H1 (cell line): Measurements from ENCODE around the gene BORCS6. TPM values are rescaled to one million over a fixed set of nuclear protein-coding genes. Genes with fewer than 3 reads are reported as not detected.

Experiments used
- CTCF ChIA-PET: fragments of 300-600 bp; sonication (Branson Sonifier 250); formaldehyde crosslinking; loops from one replicate; lab custom pipeline; 2021; ENCODE audit not compliant: partially characterized antibody; lab: Charles Lee
- POLR2A ChIA-PET: fragments of 300-600 bp; sonication (Branson Sonifier 250); formaldehyde crosslinking; loops from one replicate; lab custom pipeline; 2021; ENCODE audit warnings: inconsistent platforms; ENCODE audit not compliant: partially characterized antibody; lab: Charles Lee
- DNase-seq, 2 experiments: peaks; one replicate each; pipeline versions ENCODE4 v3.0.0 to v3.0.0-alpha.2; 2010 to 2022; ENCODE audit warnings: low spot score in 2 of 2, low read depth in 1 of 2, mixed read lengths in 1 of 2
- FAIRE-seq: peaks from 2 replicates; lab custom pipeline; 2011; peaks lifted over from hg19 to GRCh38; lab: Jason Lieb, UNC
- H2AFZ ChIP-seq: 2 replicates; pipeline ENCODE4 v1.8.1; 2012; ENCODE audit warnings: low read length, inconsistent platforms
- H2AK5ac ChIP-seq: 2 replicates; pipeline ENCODE4 v1.6.1; 2013; ENCODE audit warnings: low read depth, low read length
- H2BK120ac ChIP-seq: replicated peaks from 2 replicates; pipeline ENCODE3; 2013; ENCODE audit warnings: low read depth, low read length, inconsistent platforms
- H2BK12ac ChIP-seq: 2 replicates; pipeline ENCODE4 v1.6.1; 2013; ENCODE audit warnings: low read depth, low read length
- H2BK15ac ChIP-seq: 2 replicates; pipeline ENCODE4 v1.6.1; 2013; ENCODE audit warnings: low read length
- H2BK20ac ChIP-seq: 2 replicates; pipeline ENCODE4 v1.6.1; 2013; ENCODE audit warnings: low read length
- H2BK5ac ChIP-seq: 2 replicates; pipeline ENCODE4 v1.6.1; 2013; ENCODE audit warnings: low read depth, low read length
- H3K14ac ChIP-seq: 2 replicates; pipeline ENCODE4 v1.6.1; 2013; ENCODE audit warnings: inconsistent platforms; ENCODE audit not compliant: insufficient read length
- H3K18ac ChIP-seq: 2 replicates; pipeline ENCODE4 v1.6.1; 2013; ENCODE audit warnings: low read length; ENCODE audit errors: extremely low read depth
- H3K23ac ChIP-seq: 2 replicates; pipeline ENCODE4 v1.6.1; 2013; ENCODE audit warnings: inconsistent platforms; ENCODE audit not compliant: insufficient read length
- H3K23me2 ChIP-seq: 2 replicates; pipeline ENCODE4 v1.6.1; 2013; ENCODE audit warnings: low read depth, low read length
- H3K27ac ChIP-seq: 2 replicates; pipeline ENCODE4 v1.6.1; 2011; ENCODE audit warnings: low read depth, low read length, inconsistent platforms
- H3K27me3 ChIP-seq, 4 experiments: replicated peaks in 1 of 4; 1 replicate in 1 of 4; 2 replicates in 3 of 4; pipeline versions ENCODE4 v1.6.1 to v1.8.1; 2011 to 2013; ENCODE audit warnings: low read length in 3 of 4, mild to moderate bottlenecking in 3 of 4, inconsistent platforms in 2 of 4, mixed read lengths in 2 of 4, moderate library complexity in 1 of 4; ENCODE audit not compliant: control insufficient read depth in 3 of 4, insufficient read depth in 3 of 4; ENCODE audit errors: extremely low read depth in 1 of 4
- H3K36me3 ChIP-seq, 4 experiments: 2 replicates each; pipeline versions ENCODE4 v1.6.1 to v1.8.1; 2011 to 2013; ENCODE audit warnings: mild to moderate bottlenecking in 4 of 4, low read length in 3 of 4, moderate library complexity in 2 of 4, control low read depth in 1 of 4, inconsistent platforms in 1 of 4; ENCODE audit not compliant: insufficient read depth in 4 of 4, control insufficient read depth in 2 of 4
- H3K4ac ChIP-seq: replicated peaks from 2 replicates; pipeline ENCODE3; 2013; ENCODE audit warnings: low read length, low read depth, mixed read lengths, inconsistent platforms; ENCODE audit not compliant: insufficient read length
- H3K4me1 ChIP-seq, 4 experiments: replicated peaks in 1 of 4; 1 replicate in 1 of 4; 2 replicates in 3 of 4; pipeline versions ENCODE4 v1.6.1 to v1.8.1; 2011 to 2013; ENCODE audit warnings: low read length in 3 of 4, inconsistent platforms in 2 of 4, mixed read lengths in 1 of 4; ENCODE audit not compliant: insufficient read depth in 4 of 4, control insufficient read depth in 3 of 4
- H3K4me2 ChIP-seq, 2 experiments: 2 replicates each; pipeline versions ENCODE4 v1.6.1 to v1.8.1; 2011 to 2013; ENCODE audit warnings: low read depth in 2 of 2, low read length in 2 of 2, control low read depth in 1 of 2, inconsistent platforms in 1 of 2, mild to moderate bottlenecking in 1 of 2; ENCODE audit not compliant: insufficient read depth in 1 of 2
- H3K4me3 ChIP-seq, 4 experiments: fragments of 200-600, 300-600 bp in 1 of 4; sonication (generic), shearing (Covaris generic), sonication (Bioruptor Twin) in 1 of 4; 2 replicates each; pipeline versions ENCODE4 v1.5.1 to v1.8.1; 2011 to 2016; ENCODE audit warnings: low read length in 4 of 4, low read depth in 3 of 4, control low read depth in 2 of 4, inconsistent platforms in 2 of 4, mild to moderate bottlenecking in 2 of 4, mixed read lengths in 1 of 4, moderate library complexity in 1 of 4; ENCODE audit not compliant: insufficient read depth in 2 of 4; ENCODE audit errors: extremely low read depth in 1 of 4
- H3K56ac ChIP-seq: replicated peaks from 2 replicates; pipeline ENCODE3; 2013; ENCODE audit warnings: low read depth, mild to moderate bottlenecking, mixed read lengths, low read length, inconsistent platforms; ENCODE audit not compliant: insufficient read length
- H3K79me1 ChIP-seq: 2 replicates; pipeline ENCODE4 v1.6.1; 2013; ENCODE audit warnings: low read depth, low read length, control low read depth
- H3K79me2 ChIP-seq, 2 experiments: 2 replicates each; pipeline versions ENCODE4 v1.6.1 to v1.8.1; 2012 to 2013; ENCODE audit warnings: low read length in 2 of 2, mild to moderate bottlenecking in 2 of 2, inconsistent platforms in 1 of 2; ENCODE audit not compliant: insufficient read depth in 2 of 2, control insufficient read depth in 1 of 2
- H3K9ac ChIP-seq, 4 experiments: replicated peaks in 1 of 4; 1 replicate in 1 of 4; 2 replicates in 3 of 4; pipeline versions ENCODE4 v1.6.1 to v1.8.1; 2011 to 2013; ENCODE audit warnings: low read depth in 3 of 4, low read length in 3 of 4, control low read depth in 2 of 4, mild to moderate bottlenecking in 2 of 4, moderate library complexity in 2 of 4, inconsistent platforms in 1 of 4; ENCODE audit errors: extremely low read depth in 1 of 4
- H3K9me3 ChIP-seq, 2 experiments: 2 replicates each; pipeline versions ENCODE4 v1.6.1 to v1.8.1; 2012 to 2013; ENCODE audit warnings: mild to moderate bottlenecking in 2 of 2, moderate library complexity in 2 of 2, control low read depth in 1 of 2, inconsistent platforms in 1 of 2, low read depth in 1 of 2, low read length in 1 of 2, mixed read lengths in 1 of 2; ENCODE audit not compliant: insufficient read depth in 2 of 2
- H4K20me1 ChIP-seq, 2 experiments: replicated peaks in 1 of 2; 2 replicates each; pipeline versions ENCODE3 to v1.8.1; 2011 to 2013; ENCODE audit warnings: inconsistent platforms in 2 of 2, low read length in 2 of 2, mild to moderate bottlenecking in 1 of 2; ENCODE audit not compliant: insufficient read depth in 2 of 2, control insufficient read depth in 1 of 2
- H4K5ac ChIP-seq: 2 replicates; pipeline ENCODE4 v1.6.1; 2013; ENCODE audit warnings: low read length, low read depth, mixed read lengths, inconsistent platforms; ENCODE audit not compliant: insufficient read length
- H4K8ac ChIP-seq: 2 replicates; pipeline ENCODE4 v1.8.0; 2013; ENCODE audit warnings: mild to moderate bottlenecking, moderate library complexity, low read length, inconsistent platforms; ENCODE audit not compliant: insufficient read depth; ENCODE audit errors: extremely low read depth
- H4K91ac ChIP-seq: replicated peaks from 2 replicates; pipeline ENCODE3; 2013; ENCODE audit warnings: low read length, mixed read lengths, inconsistent platforms; ENCODE audit not compliant: insufficient read length
- ATF2 ChIP-seq: IDR thresholded peaks from 2 replicates; pipeline ENCODE4 v1.6.1; 2012; ENCODE audit warnings: low read length, inconsistent platforms
- BACH1 ChIP-seq: IDR thresholded peaks from 2 replicates; pipeline ENCODE4 v1.6.1; 2012; ENCODE audit warnings: low read length, improper control_type of control experiment
- FOSL1 ChIP-seq: IDR thresholded peaks from 2 replicates; pipeline ENCODE4 v1.6.1; 2011; ENCODE audit warnings: mild to moderate bottlenecking, low read depth, low read length, moderate library complexity; ENCODE audit not compliant: insufficient read depth
- HDAC2 ChIP-seq, 2 experiments: fragments of 300-600 bp in 1 of 2; sonication (generic) in 1 of 2; IDR thresholded peaks; 2 replicates each; pipeline ENCODE4 v1.6.1; 2011 to 2012; ENCODE audit warnings: low read depth in 2 of 2, low read length in 2 of 2, mild to moderate bottlenecking in 2 of 2, moderate library complexity in 2 of 2, borderline replicate concordance in 1 of 2, inconsistent platforms in 1 of 2
- JUND ChIP-seq: IDR thresholded peaks from 2 replicates; pipeline ENCODE4 v1.6.1; 2011; ENCODE audit warnings: mild to moderate bottlenecking, improper control_type of control experiment, low read length
- KDM1A ChIP-seq: fragments of 200-600, 300-600 bp; sonication (generic); IDR thresholded peaks from 2 replicates; pipeline ENCODE4 v1.7.1; 2016; ENCODE audit warnings: mild to moderate bottlenecking, low read length, borderline replicate concordance
- MAX ChIP-seq: IDR thresholded peaks from 2 replicates; pipeline ENCODE4 v1.6.1; 2012; ENCODE audit warnings: inconsistent platforms
- SIRT6 ChIP-seq: IDR thresholded peaks from one replicate; pipeline ENCODE4 v1.7.1; 2012; ENCODE audit warnings: low read length, inconsistent platforms
- SP4 ChIP-seq: IDR thresholded peaks from 2 replicates; pipeline ENCODE4 v1.6.1; 2012; ENCODE audit warnings: low read length, inconsistent platforms
- WGBS, 2 experiments: shearing (Covaris generic) in 1 of 2; methylation state at CpG; one replicate each; pipeline versions ENCODE4 v1.1.6 to v1.1.7; 2013 to 2015; ENCODE audit warnings: low lambda C conversion rate in 2 of 2, mixed read lengths in 2 of 2, inconsistent platforms in 1 of 2, low coverage in 1 of 2, missing lambda C conversion rate in 1 of 2; ENCODE audit not compliant: insufficient replicate concordance in 2 of 2, insufficient coverage in 1 of 2, insufficient read length in 1 of 2; ENCODE audit errors: extremely low coverage in 1 of 2, missing lambda C conversion rate in 1 of 2; 5-methylcytosine and 5-hydroxymethylcytosine counted together
- polyA plus RNA-seq, 7 experiments: library from polyadenylated mRNA; depleted of rRNA in 3 of 7; stranded (reverse) in 5 of 7; unstranded in 2 of 7; fragments of >200 nt in 5 of 7; fragments of 200-250 nt in 2 of 7; gene quantifications; 1 replicate in 5 of 7; 2 replicates in 1 of 7; 4 replicates in 1 of 7; pipeline versions ENCODE4 v1.2.1 to v1.2.3, GENCODE V29; 2011 to 2013; ENCODE audit warnings: missing spikeins in 2 of 7, mixed read lengths in 2 of 7
- total RNA-seq: library from RNA; stranded (reverse); fragmentation: NEBNext Ultra II Directional; extraction: Animal tissue kit (Norgen Biotek cat#: 25700); gene quantifications from 2 replicates; pipeline ENCODE4 v1.2.1, GENCODE V29; 2021

Gene BORCS6
- total and polyA plus RNA-seq, 2 of the 8 experiments (the other 6 are each of a cell fraction or from before 2014, with no cell fraction given), result 3.3 to 3.6 TPM

GRCh38 chr17:8140065-8141029 is 49.6 kb downstream of the BORCS6 start:
- peak overlapping the region; percentile 30; the same call in 1 of the 2 replicates for H3K27ac ChIP-seq
- peaks cover 3 to 21% (median 12%) of the 10 kb centered on the region in 4 experiments for H3K36me3 ChIP-seq
- ChIA-PET POLR2A (interaction anchor here (0.9 to 10.3 kb wide), 14 partner anchors 9 to 227 kb away, joined by 3 to 76 read pairs (median 5); partner anchors contain the start of genes BORCS6, HES7, PER1 and TMEM107), CTCF (interaction anchor here (0.9 to 14.1 kb wide), 15 partner anchors 10 to 109 kb away, joined by 3 to 133 read pairs (median 4); partner anchors contain the start of genes PFAS and VAMP2)
- H2AK5ac ChIP-seq, result no peak overlapping the region
- H3K18ac ChIP-seq, result no peak overlapping the region
- no peak overlapping the region for H2BK15ac ChIP-seq
- H4K91ac ChIP-seq, result no peak overlapping the region
- no peak overlapping the region for H2BK120ac ChIP-seq
- H2BK20ac ChIP-seq, result no peak overlapping the region
- H3K4me2 ChIP-seq, result peak overlapping the region in 1 of 2 experiments; percentile 99; a peak in 1 of 4 replicates
- H3K79me2 ChIP-seq, result no peaks in the 10 kb centered on the region
- H2AFZ ChIP-seq, result no peak overlapping the region
- no peak overlapping the region for H3K4ac ChIP-seq
- H3K23ac ChIP-seq, result no peak overlapping the region
- no peak overlapping the region for H3K9ac ChIP-seq
- no peak overlapping the region for H4K5ac ChIP-seq
- H4K20me1 ChIP-seq, result peaks cover 0 to 10% of the 10 kb centered on the region in 2 experiments
- no peak overlapping the region for H3K14ac ChIP-seq
- no peak overlapping the region for H3K56ac ChIP-seq
- H3K79me1 ChIP-seq, result no peaks in the 10 kb centered on the region
- peaks cover 0 to 5% (median 3%) of the 10 kb centered on the region in 4 experiments; a peak in 2 of 7 replicates for H3K4me1 ChIP-seq
- peaks cover 0 to 7% (median 2%) of the 10 kb centered on the region in 4 experiments; a peak in 4 of 7 replicates for H3K27me3 ChIP-seq
- no peak for DNase-seq
- no peak overlapping the region; the same call in 1 of the 2 replicates for H2BK5ac ChIP-seq
- no peak overlapping the region for H2BK12ac ChIP-seq
- H3K23me2 ChIP-seq, result peaks cover 9% of the 10 kb centered on the region
- H4K8ac ChIP-seq, result no peak overlapping the region
- H3K9me3 ChIP-seq, result no peaks in the 10 kb centered on the region
- no peak overlapping the region for H3K4me3 ChIP-seq
- WGBS, 2 experiments, result 91% methylated on average over 17 of the region's 18 CpGs; no CpG with 5 or more reads in 1 of the 2 experiments
- no peak for FAIRE-seq
- no peak for TF ChIP-seq MAX
- no peak for TF ChIP-seq SP4
- TF ChIP-seq KDM1A, result no peak
- TF ChIP-seq HDAC2 (IDR thresholded peaks at IDR 0.05; ENCODE audit: borderline replicate concordance in 1 of 2, low read depth in 2 of 2, low read length in 2 of 2), result no peak
- no peak for TF ChIP-seq ATF2
- TF ChIP-seq SIRT6, result no peak
- no peak for TF ChIP-seq BACH1
- TF ChIP-seq FOSL1, result no peak
- TF ChIP-seq JUND, result no peak
